Transverse colon (tissue), 4 donors: ENCODE data around the gene GTF2H4.

Experiments used
- CTCF ChIP-seq, 5 experiments: fragments of 200-600 bp in 3 of 5; fragments of 450-650 bp in 2 of 5; sonication (generic) in 3 of 5; IDR thresholded peaks; 1 replicate in 2 of 5; 2 replicates in 3 of 5; pipeline ENCODE4 v1.5.1; 2016 to 2017; ENCODE audit warnings: antibody characterized with exemption in 5 of 5, inconsistent platforms in 3 of 5, mild to moderate bottlenecking in 2 of 5, moderate library complexity in 1 of 5
- EP300 ChIP-seq: sonication (generic); formaldehyde crosslinking; IDR thresholded peaks from one replicate; pipeline ENCODE4 v1.6.1; 2017; ENCODE audit warnings: antibody characterized with exemption, low read depth
- POLR2A ChIP-seq: fragments of 450-650 bp; IDR thresholded peaks from one replicate; pipeline ENCODE4 v1.6.1; 2016; ENCODE audit warnings: antibody characterized with exemption, mild to moderate bottlenecking, moderate library complexity
- POLR2AphosphoS5 ChIP-seq, 3 donors: sonication (generic); formaldehyde crosslinking; IDR thresholded peaks; one replicate each; pipeline ENCODE4 v1.6.1; 2016; ENCODE audit warnings: antibody characterized with exemption in 3 of 3

GRCh38 chr6:30896541-30896940 is 11.5 kb upstream of the GTF2H4 start:
- TF ChIP-seq CTCF (IDR thresholded peaks at IDR 0.05) (no peak), POLR2A (no peak), POLR2AphosphoS5 (IDR thresholded peaks at IDR 0.05) (no peak), EP300 (no peak)
